HepG2 (cell line): ENCODE measurements around the gene RHBDD1. TPM values are rescaled to one million over a fixed set of nuclear protein-coding genes. Genes with fewer than 3 reads are reported as not detected.
A peak's percentile ranks its signal among the peaks of the same experiment; 100 is the strongest.

Experiments
- FOSL1 ChIP-seq: sonication (generic); formaldehyde crosslinking; IDR thresholded peaks from 2 replicates; pipeline ENCODE4 v1.9.0; 2021; ENCODE audit warnings: missing genetic modification reagents, borderline replicate concordance
- FOXA3 ChIP-seq: IDR thresholded peaks from 2 replicates; pipeline ENCODE4 v1.6.1; 2016; ENCODE audit warnings: missing genetic modification reagents, missing compliant biosample characterization
- GZF1 ChIP-seq: sonication (generic); formaldehyde crosslinking; IDR thresholded peaks from 2 replicates; pipeline ENCODE4 v1.5.1; 2020; ENCODE audit warnings: mild to moderate bottlenecking, missing genetic modification reagents
- HNF1A ChIP-seq, 2 experiments: sonication (generic) in 1 of 2; formaldehyde crosslinking in 1 of 2; IDR thresholded peaks; 2 replicates each; pipeline versions ENCODE4 v1.4.0 to v1.6.1; 2016 to 2020; ENCODE audit warnings: borderline replicate concordance in 1 of 2, low read depth in 1 of 2, mild to moderate bottlenecking in 1 of 2, missing genetic modification reagents in 1 of 2
- MLXIP ChIP-seq: sonication (generic); formaldehyde crosslinking; IDR thresholded peaks from 2 replicates; pipeline ENCODE4 v1.9.0; 2021; ENCODE audit warnings: missing genetic modification reagents, borderline replicate concordance
- RFX5 ChIP-seq: IDR thresholded peaks from 2 replicates; pipeline ENCODE4 v1.6.1; 2011; ENCODE audit warnings: low read depth, low read length, improper control_type of control experiment
- SAFB2 ChIP-seq: sonication (generic); formaldehyde crosslinking; IDR thresholded peaks from 2 replicates; pipeline ENCODE4 v1.5.1; 2020; ENCODE audit warnings: missing genetic modification reagents, low read depth, mild to moderate bottlenecking, borderline replicate concordance
- ZKSCAN1 ChIP-seq: fragments of 150-350 bp; IDR thresholded peaks from 2 replicates; pipeline ENCODE4 v1.6.1; 2014; ENCODE audit warnings: low read length
- ZNF333 ChIP-seq: sonication (generic); formaldehyde crosslinking; IDR thresholded peaks from 2 replicates; pipeline ENCODE4 v1.4.0; 2020; ENCODE audit warnings: mild to moderate bottlenecking, missing genetic modification reagents, borderline replicate concordance
- ZNF430 ChIP-seq: sonication (generic); formaldehyde crosslinking; IDR thresholded peaks from 2 replicates; pipeline ENCODE4 v1.9.0; 2021; ENCODE audit warnings: mild to moderate bottlenecking, missing genetic modification reagents
- ZNF564 ChIP-seq: sonication (generic); formaldehyde crosslinking; IDR thresholded peaks from 2 replicates; pipeline ENCODE4 v1.8.1; 2023; ENCODE audit warnings: mild to moderate bottlenecking, missing genetic modification reagents
- ZNF788 ChIP-seq: sonication (generic); formaldehyde crosslinking; IDR thresholded peaks from 2 replicates; pipeline ENCODE4 v1.5.0; 2020; ENCODE audit warnings: mild to moderate bottlenecking, missing genetic modification reagents, borderline replicate concordance
- ZSCAN25 ChIP-seq: sonication (generic); formaldehyde crosslinking; IDR thresholded peaks from 2 replicates; pipeline ENCODE4 v1.8.0; 2022; ENCODE audit warnings: mild to moderate bottlenecking, missing genetic modification reagents
- polyA plus RNA-seq, 8 experiments: library from polyadenylated mRNA; depleted of rRNA in 3 of 8; stranded (reverse) in 7 of 8; unstranded in 1 of 8; fragments of >200 nt; fragmentation: Illumina TruSeq in 4 of 8; extraction: Trizol in 4 of 8; gene quantifications; 2 replicates each; pipeline versions ENCODE4 v1.2.1 to v1.2.3, GENCODE V29; 2011 to 2016; ENCODE audit warnings: low read depth in 4 of 8, missing spikeins in 1 of 8, mixed read lengths in 1 of 8; ENCODE audit not compliant: insufficient read depth in 1 of 8
- total RNA-seq, 5 experiments: library from RNA; depleted of rRNA; stranded (reverse); fragments of >200 nt; fragmentation: Illumina TruSeq; extraction: Trizol; gene quantifications; 2 replicates each; pipeline ENCODE4 v1.2.3, GENCODE V29; 2016; ENCODE audit warnings: low read depth in 1 of 5
- TF ChIP-seq, protein P1 (sequence below): sonication (generic); formaldehyde crosslinking; IDR thresholded peaks from 2 replicates; pipeline ENCODE4 v1.4.0; 2020; ENCODE audit warnings: missing genetic modification reagents
- TF ChIP-seq, protein P2 (sequence below): sonication (generic); IDR thresholded peaks from 2 replicates; pipeline ENCODE4 v1.6.1; 2016; ENCODE audit warnings: low read depth, borderline replicate concordance
- TF ChIP-seq, protein P3 (sequence below): sonication (generic); formaldehyde crosslinking; conservative IDR thresholded peaks from 2 replicates; pipeline ENCODE4 v1.5.0; 2020; ENCODE audit warnings: missing genetic modification reagents

Gene RHBDD1
- total and polyA plus RNA-seq, 2 of the 13 experiments (the other 11 are each of a cell fraction or from before 2014, with no cell fraction given), result 8.2 to 9.5 TPM

GRCh38 chr2:226835796-226836547 lies at the start of gene RHBDD1 (continued):
- TF ChIP-seq, protein P1, sequence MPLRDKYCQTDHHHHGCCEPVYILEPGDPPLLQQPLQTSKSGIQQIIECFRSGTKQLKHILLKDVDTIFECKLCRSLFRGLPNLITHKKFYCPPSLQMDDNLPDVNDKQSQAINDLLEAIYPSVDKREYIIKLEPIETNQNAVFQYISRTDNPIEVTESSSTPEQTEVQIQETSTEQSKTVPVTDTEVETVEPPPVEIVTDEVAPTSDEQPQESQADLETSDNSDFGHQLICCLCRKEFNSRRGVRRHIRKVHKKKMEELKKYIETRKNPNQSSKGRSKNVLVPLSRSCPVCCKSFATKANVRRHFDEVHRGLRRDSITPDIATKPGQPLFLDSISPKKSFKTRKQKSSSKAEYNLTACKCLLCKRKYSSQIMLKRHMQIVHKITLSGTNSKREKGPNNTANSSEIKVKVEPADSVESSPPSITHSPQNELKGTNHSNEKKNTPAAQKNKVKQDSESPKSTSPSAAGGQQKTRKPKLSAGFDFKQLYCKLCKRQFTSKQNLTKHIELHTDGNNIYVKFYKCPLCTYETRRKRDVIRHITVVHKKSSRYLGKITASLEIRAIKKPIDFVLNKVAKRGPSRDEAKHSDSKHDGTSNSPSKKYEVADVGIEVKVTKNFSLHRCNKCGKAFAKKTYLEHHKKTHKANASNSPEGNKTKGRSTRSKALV (CRISPR knock-in tag), result no peak; the same call in 1 of the 2 replicates
- TF ChIP-seq ZNF430 (CRISPR knock-in tag), result no peak
- TF ChIP-seq RFX5, result no peak
- no peak; the same call in 1 of the 2 replicates for TF ChIP-seq ZNF788 (CRISPR knock-in tag)
- TF ChIP-seq HNF1A (IDR thresholded peaks at IDR 0.05; ENCODE audit: low read depth), result no peak
- peak; percentile 46; the same call in 1 of the 2 replicates for TF ChIP-seq HNF1A (CRISPR knock-in tag; IDR thresholded peaks at IDR 0.05; ENCODE audit: borderline replicate concordance)
- TF ChIP-seq FOSL1 (CRISPR knock-in tag), result no peak
- peak; percentile 39; the same call in 1 of the 2 replicates for TF ChIP-seq ZNF333
- TF ChIP-seq ZKSCAN1, result no peak
- TF ChIP-seq MLXIP (CRISPR knock-in tag), result no peak; the same call in 1 of the 2 replicates
- peak; percentile 11 for TF ChIP-seq FOXA3
- peak; percentile 54; the same call in 1 of the 2 replicates for TF ChIP-seq GZF1 (CRISPR knock-in tag)
- TF ChIP-seq, protein P2, sequence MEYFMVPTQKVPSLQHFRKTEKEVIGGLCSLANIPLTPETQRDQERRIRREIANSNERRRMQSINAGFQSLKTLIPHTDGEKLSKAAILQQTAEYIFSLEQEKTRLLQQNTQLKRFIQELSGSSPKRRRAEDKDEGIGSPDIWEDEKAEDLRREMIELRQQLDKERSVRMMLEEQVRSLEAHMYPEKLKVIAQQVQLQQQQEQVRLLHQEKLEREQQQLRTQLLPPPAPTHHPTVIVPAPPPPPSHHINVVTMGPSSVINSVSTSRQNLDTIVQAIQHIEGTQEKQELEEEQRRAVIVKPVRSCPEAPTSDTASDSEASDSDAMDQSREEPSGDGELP, result no peak
- peak; percentile 40; the same call in 1 of the 2 replicates for TF ChIP-seq ZSCAN25 (CRISPR knock-in tag)
- TF ChIP-seq, protein P3, sequence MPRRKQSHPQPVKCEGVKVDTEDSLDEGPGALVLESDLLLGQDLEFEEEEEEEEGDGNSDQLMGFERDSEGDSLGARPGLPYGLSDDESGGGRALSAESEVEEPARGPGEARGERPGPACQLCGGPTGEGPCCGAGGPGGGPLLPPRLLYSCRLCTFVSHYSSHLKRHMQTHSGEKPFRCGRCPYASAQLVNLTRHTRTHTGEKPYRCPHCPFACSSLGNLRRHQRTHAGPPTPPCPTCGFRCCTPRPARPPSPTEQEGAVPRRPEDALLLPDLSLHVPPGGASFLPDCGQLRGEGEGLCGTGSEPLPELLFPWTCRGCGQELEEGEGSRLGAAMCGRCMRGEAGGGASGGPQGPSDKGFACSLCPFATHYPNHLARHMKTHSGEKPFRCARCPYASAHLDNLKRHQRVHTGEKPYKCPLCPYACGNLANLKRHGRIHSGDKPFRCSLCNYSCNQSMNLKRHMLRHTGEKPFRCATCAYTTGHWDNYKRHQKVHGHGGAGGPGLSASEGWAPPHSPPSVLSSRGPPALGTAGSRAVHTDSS (CRISPR knock-in tag), result no peak
- TF ChIP-seq ZNF564 (CRISPR knock-in tag), result 0 out of 2 replicates have a peak, but pooled peaks have one; percentile 56
- peak; percentile 37; the same call in 1 of the 2 replicates for TF ChIP-seq SAFB2 (CRISPR knock-in tag)
